IMR-90 (cell line): ENCODE data around the gene TBCK. TPM values are rescaled to one million over a fixed set of nuclear protein-coding genes. Genes with fewer than 3 reads are reported as not detected.

ENCODE experiments used
- ATAC-seq: fragments of 200-7000 bp; cut with Tn5 transposase; 2 replicates; pipeline ENCODE4 v1.9.1; 2020; ENCODE audit warnings: low read depth, mild to moderate bottlenecking, moderate library complexity
- BruUV-seq: library from RNA; stranded (reverse); fragments of 400-500 nt; replicated peaks from 2 replicates; lab custom pipeline; 2021; lab: Mats Ljungman, UMichigan
- CTCF ChIA-PET: fragments of 300-600 bp; formaldehyde crosslinking; extraction: SDS; loops from one replicate; lab custom pipeline; 2021; ENCODE audit warnings: antibody characterized with exemption; lab: Yijun Ruan, JAX
- POLR2A ChIA-PET: fragments of 300-600 bp; sonication (Branson Sonifier 250); formaldehyde crosslinking; loops from one replicate; lab custom pipeline; 2022; ENCODE audit warnings: antibody characterized with exemption; ENCODE audit not compliant: unreplicated experiment; lab: Charles Lee
- DNase-seq: peaks from one replicate; pipeline ENCODE4 v3.0.0; 2013
- H2AFZ ChIP-seq: replicated peaks from 2 replicates; pipeline ENCODE3; 2013; ENCODE audit warnings: low read length, mild to moderate bottlenecking; ENCODE audit not compliant: poor library complexity
- H2AK5ac ChIP-seq: 2 replicates; pipeline ENCODE4 v1.6.1; 2013; ENCODE audit warnings: low read depth, low read length, inconsistent platforms
- H2AK9ac ChIP-seq: replicated peaks from 2 replicates; pipeline ENCODE3; 2013; ENCODE audit warnings: mild to moderate bottlenecking, low read depth, low read length, moderate library complexity; ENCODE audit not compliant: poor library complexity
- H2BK120ac ChIP-seq: 2 replicates; pipeline ENCODE4 v1.6.1; 2013; ENCODE audit warnings: low read depth, low read length, inconsistent platforms
- H2BK15ac ChIP-seq: 3 replicates; pipeline ENCODE4 v1.6.1; 2013; ENCODE audit warnings: low read depth, low read length, inconsistent platforms
- H2BK20ac ChIP-seq: 2 replicates; pipeline ENCODE4 v1.6.1; 2013; ENCODE audit warnings: low read depth, mild to moderate bottlenecking, inconsistent platforms, low read length, moderate library complexity
- H2BK5ac ChIP-seq: 2 replicates; pipeline ENCODE4 v1.6.1; 2013; ENCODE audit warnings: mild to moderate bottlenecking, low read depth, low read length, inconsistent platforms; ENCODE audit not compliant: poor library complexity, severe bottlenecking
- H3K14ac ChIP-seq: replicated peaks from 2 replicates; pipeline ENCODE4 v1.6.1; 2013; ENCODE audit warnings: low read depth, low read length, inconsistent platforms
- H3K18ac ChIP-seq: 2 replicates; pipeline ENCODE4 v1.6.1; 2013; ENCODE audit warnings: low read depth, low read length, control low read depth
- H3K23ac ChIP-seq: 2 replicates; pipeline ENCODE4 v1.6.1; 2013; ENCODE audit warnings: low read depth, low read length, inconsistent platforms
- H3K27ac ChIP-seq: 2 replicates; pipeline ENCODE4 v1.5.1; 2013; ENCODE audit warnings: mild to moderate bottlenecking, control low read depth, low read length; ENCODE audit not compliant: insufficient read depth
- H3K27me3 ChIP-seq: 2 replicates; pipeline ENCODE4 v1.6.1; 2013; ENCODE audit warnings: low read length; ENCODE audit not compliant: control insufficient read depth, insufficient read depth
- H3K36me3 ChIP-seq: 2 replicates; pipeline ENCODE4 v1.6.1; 2013; ENCODE audit warnings: low read length, mixed read lengths; ENCODE audit not compliant: control insufficient read depth, insufficient read depth
- H3K4ac ChIP-seq: 2 replicates; pipeline ENCODE4 v1.6.1; 2013; ENCODE audit warnings: low read depth, low read length, inconsistent platforms
- H3K4me1 ChIP-seq: 2 replicates; pipeline ENCODE4 v1.6.1; 2013; ENCODE audit warnings: low read length, mixed read lengths; ENCODE audit not compliant: control insufficient read depth, insufficient read depth
- H3K4me2 ChIP-seq: 2 replicates; pipeline ENCODE4 v1.6.1; 2013; ENCODE audit warnings: low read depth, mild to moderate bottlenecking, control low read depth, low read length, moderate library complexity
- H3K4me3 ChIP-seq: 2 replicates; pipeline ENCODE4 v1.5.1; 2013; ENCODE audit warnings: low read depth, mild to moderate bottlenecking, control low read depth, low read length, moderate library complexity; ENCODE audit not compliant: insufficient read depth
- H3K56ac ChIP-seq: 2 replicates; pipeline ENCODE4 v1.6.1; 2013; ENCODE audit warnings: low read length, inconsistent platforms; ENCODE audit not compliant: insufficient read depth; ENCODE audit errors: extremely low read depth
- H3K79me1 ChIP-seq, 2 experiments: 2 replicates each; pipeline ENCODE4 v1.6.1; 2013; ENCODE audit warnings: low read length in 2 of 2, inconsistent platforms in 1 of 2, low read depth in 1 of 2
- H3K9ac ChIP-seq: 2 replicates; pipeline ENCODE4 v1.6.1; 2013; ENCODE audit warnings: low read depth, low read length, control low read depth
- H3K9me1 ChIP-seq: 2 replicates; pipeline ENCODE4 v1.6.1; 2013; ENCODE audit warnings: low read length, inconsistent platforms; ENCODE audit not compliant: insufficient read depth
- H3K9me3 ChIP-seq: 2 replicates; pipeline ENCODE4 v1.6.1; 2013; ENCODE audit warnings: low read length; ENCODE audit not compliant: control insufficient read depth, insufficient read depth
- H4K20me1 ChIP-seq: 2 replicates; pipeline ENCODE4 v1.6.1; 2013; ENCODE audit warnings: low read length, inconsistent platforms; ENCODE audit not compliant: insufficient read depth
- H4K5ac ChIP-seq: 2 replicates; pipeline ENCODE4 v1.6.1; 2013; ENCODE audit warnings: mild to moderate bottlenecking, low read depth, low read length, control low read depth
- H4K8ac ChIP-seq, 2 experiments: 2 replicates each; pipeline ENCODE4 v1.6.1; 2013; ENCODE audit warnings: low read depth in 2 of 2, low read length in 2 of 2, control low read depth in 1 of 2, inconsistent platforms in 1 of 2
- H4K91ac ChIP-seq: 2 replicates; pipeline ENCODE4 v1.6.1; 2013; ENCODE audit warnings: low read depth, low read length, inconsistent platforms; ENCODE audit not compliant: insufficient read depth
- CEBPB ChIP-seq: IDR thresholded peaks from 2 replicates; pipeline ENCODE4 v1.6.1; 2012; ENCODE audit warnings: low read depth, low read length, improper control_type of control experiment
- MAFK ChIP-seq: IDR thresholded peaks from 2 replicates; pipeline ENCODE4 v1.6.1; 2012; ENCODE audit warnings: low read depth, low read length, improper control_type of control experiment
- SMC3 ChIP-seq: fragments of 150-350 bp; IDR thresholded peaks from 2 replicates; pipeline ENCODE4 v1.6.1; 2016; ENCODE audit warnings: low read depth, mild to moderate bottlenecking, antibody characterized with exemption, low read length, moderate library complexity
- WGBS, 2 experiments: methylation state at CpG; one replicate each; pipeline versions ENCODE4 v1.1.5 to v1.1.7; 2013; ENCODE audit warnings: missing lambda C conversion rate in 2 of 2; ENCODE audit not compliant: insufficient read length in 1 of 2; ENCODE audit errors: extremely low coverage in 2 of 2; 5-methylcytosine and 5-hydroxymethylcytosine counted together
- dilution Hi-C: fragments of 300-500 bp; cut with HindIII; formaldehyde crosslinking; loops from one replicate; pipeline ENCODE4 v1.14.3; 2018; ENCODE audit warnings: low sequenced_read_pairs; ENCODE audit not compliant: unreplicated experiment
- in situ Hi-C: fragments of 300-500 bp; cut with MboI; formaldehyde crosslinking; loops from 3 replicates; pipeline ENCODE4 v1.14.3; 2019; ENCODE audit warnings: low sequenced_read_pairs, inconsistent platforms, mixed read lengths
- intact Hi-C: fragments of 100-400 bp; cut with micrococcal nuclease; formaldehyde crosslinking; loops from 2 replicates; pipeline ENCODE4 v1.10.0; 2022
- polyA plus RNA-seq, 3 experiments: library from polyadenylated mRNA; depleted of rRNA; stranded (reverse); fragments of >200 nt; gene quantifications; 2 replicates each; pipeline ENCODE4 v1.2.3, GENCODE V29; 2012; ENCODE audit warnings: low replicate concordance in 1 of 3
- total RNA-seq: library from RNA; depleted of rRNA; stranded (reverse); fragments of >200 nt; gene quantifications from 2 replicates; pipeline ENCODE4 v1.2.3, GENCODE V29; 2012

Gene TBCK
- total and polyA plus RNA-seq, 2 of the 4 experiments (the other 2 are of a cell fraction) = 10.7 to 29.9 TPM

DNA sequence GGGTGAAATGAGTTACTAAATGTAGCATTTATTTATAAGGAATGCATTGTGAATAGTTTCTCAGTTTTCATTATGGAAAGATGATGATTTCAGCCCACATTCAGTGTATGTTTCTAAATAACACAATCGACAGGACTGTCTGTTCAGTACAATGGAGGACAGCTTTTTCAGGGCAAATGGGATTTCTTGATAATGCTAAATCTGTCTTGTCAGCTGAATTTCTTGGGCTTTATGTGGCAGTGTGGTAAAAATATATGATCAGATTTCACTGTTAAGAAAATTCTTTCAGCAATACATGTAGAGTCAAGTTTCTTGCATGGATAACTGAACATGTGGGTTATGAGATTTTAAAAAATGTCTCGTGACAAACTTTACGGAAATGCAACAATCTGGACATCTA, 269.9 kb downstream of the TBCK start:
- in situ Hi-C loops (no loop called here), intact Hi-C loops (loop anchor here (10.0 kb wide), 1 partner anchor 341 kb away; the partner anchor contains the start of genes GSTCD and INTS12), dilution Hi-C loops (no loop called here)
- Histone ChIP-seq H3K56ac (no peak overlapping the region), H3K4me3 (no peak overlapping the region), H3K4me1 (peaks cover 2% of the 10 kb centered on the region), H4K91ac (no peak overlapping the region), H3K9ac (no peak overlapping the region), H4K20me1 (no peaks in the 10 kb centered on the region), H4K5ac (no peak overlapping the region), H3K4ac (no peak overlapping the region), H3K79me1 (no peaks in the 10 kb centered on the region), H2BK20ac (no peak overlapping the region), H3K18ac (no peak overlapping the region), H3K9me3 (no peaks in the 10 kb centered on the region), H2BK5ac (no peak overlapping the region), H3K27ac (no peak overlapping the region), H2AFZ (no peak overlapping the region), H4K8ac (no peak overlapping the region), H3K23ac (no peak overlapping the region), H3K14ac (no peak overlapping the region), H2BK15ac (no peak overlapping the region), H3K4me2 (no peak overlapping the region), H3K27me3 (no peaks in the 10 kb centered on the region), H3K9me1 (no peaks in the 10 kb centered on the region; the same call in 1 of the 2 replicates), H2AK9ac (no peak overlapping the region), H2AK5ac (no peak overlapping the region), H3K36me3 (no peaks in the 10 kb centered on the region), H2BK120ac (no peak overlapping the region)
- ATAC-seq (no peak), DNase-seq (no peak)
- ChIA-PET POLR2A (no interaction called here), CTCF (no interaction called here)
- no TSS peak for BruUV-seq
- TF ChIP-seq SMC3 = no peak
- TF ChIP-seq MAFK = peak; percentile 91
- no peak for TF ChIP-seq CEBPB
- no CpG with 5 or more reads among the region's 3 CpGs for WGBS, 2 experiments
